Stomach smooth muscle (tissue), 2 donors: ENCODE results near the gene SHLD2.
"Not testable (repeated sequence)": the region's sequence is repeated elsewhere in the genome, so short reads cannot be mapped to it uniquely, and the experiment has no call there.

ENCODE experiments used
- H3K27ac ChIP-seq: one replicate; pipeline ENCODE4 v1.7.0; 2013; ENCODE audit warnings: mild to moderate bottlenecking, low read length, inconsistent platforms
- H3K27me3 ChIP-seq, 2 donors: one replicate each; pipeline ENCODE4 v1.7.0; 2013; ENCODE audit warnings: low read length in 2 of 2; ENCODE audit not compliant: insufficient read depth in 2 of 2, control insufficient read depth in 1 of 2
- H3K36me3 ChIP-seq, 2 donors: one replicate each; pipeline ENCODE4 v1.7.0; 2013; ENCODE audit warnings: low read length in 2 of 2; ENCODE audit not compliant: control insufficient read depth in 2 of 2, insufficient read depth in 2 of 2
- H3K4me1 ChIP-seq: one replicate; pipeline ENCODE4 v1.7.0; 2013; ENCODE audit warnings: low read length; ENCODE audit not compliant: control insufficient read depth, insufficient read depth
- H3K4me3 ChIP-seq, 2 donors: one replicate each; pipeline ENCODE4 v1.7.0; 2013; ENCODE audit warnings: low read length in 2 of 2
- H3K9ac ChIP-seq, 2 donors: one replicate each; pipeline ENCODE4 v1.7.0; 2013; ENCODE audit warnings: low read length in 2 of 2, mild to moderate bottlenecking in 1 of 2
- H3K9me3 ChIP-seq, 2 donors: one replicate each; pipeline ENCODE4 v1.7.0; 2013; ENCODE audit warnings: low read length in 2 of 2; ENCODE audit not compliant: control insufficient read depth in 2 of 2
- donor health status: healthy.
- donor health status: Pancreatic carcinoma.

The SHLD2 gene

DNA sequence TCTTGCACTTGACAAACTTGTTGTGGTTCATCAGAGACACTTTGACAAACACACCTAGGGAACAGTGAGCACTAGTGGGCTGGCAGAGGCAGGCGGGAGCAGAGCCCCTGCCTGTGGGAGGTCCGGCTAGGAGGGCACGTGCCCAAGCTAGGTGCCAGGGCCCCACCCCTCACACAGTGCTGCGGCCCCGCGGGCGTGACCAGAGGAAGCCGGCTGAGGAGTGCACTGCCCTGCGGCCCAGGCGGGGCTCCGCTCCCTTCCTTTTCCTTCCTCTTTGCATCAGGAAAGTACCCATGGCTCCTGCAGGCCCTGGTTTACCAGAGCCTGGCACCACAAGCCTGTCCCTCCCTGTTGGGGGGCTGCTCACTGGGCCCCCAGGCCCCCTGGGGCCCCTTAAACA is 121.1 kb downstream of the SHLD2 start:
- not testable (repeated sequence) for H3K9me3 ChIP-seq, H3K4me1 ChIP-seq, H3K4me3 ChIP-seq, H3K9ac ChIP-seq, H3K36me3 ChIP-seq, H3K27ac ChIP-seq, H3K27me3 ChIP-seq

DNA sequence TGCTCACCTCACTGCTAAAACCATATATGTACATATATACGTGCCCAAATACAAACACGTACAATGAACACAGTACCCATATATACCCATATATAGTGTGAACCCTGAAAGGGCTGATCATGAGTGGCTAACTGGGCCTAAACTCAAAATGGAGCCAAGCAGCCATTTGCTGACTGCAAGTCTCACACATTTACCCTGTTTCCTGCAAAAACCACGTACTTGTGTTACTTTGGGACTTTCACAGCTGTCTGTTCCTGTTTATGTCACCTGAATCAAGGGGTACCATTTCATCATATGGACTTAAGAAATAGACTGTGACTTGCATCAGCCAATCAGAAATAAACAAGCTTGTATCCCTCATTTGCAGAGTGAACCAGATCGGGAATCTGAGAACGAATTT is 124.4 kb downstream of the SHLD2 start:
- not testable (repeated sequence) for H3K4me1 ChIP-seq, H3K9me3 ChIP-seq, H3K27ac ChIP-seq, H3K36me3 ChIP-seq, H3K9ac ChIP-seq, H3K27me3 ChIP-seq, H3K4me3 ChIP-seq

DNA sequence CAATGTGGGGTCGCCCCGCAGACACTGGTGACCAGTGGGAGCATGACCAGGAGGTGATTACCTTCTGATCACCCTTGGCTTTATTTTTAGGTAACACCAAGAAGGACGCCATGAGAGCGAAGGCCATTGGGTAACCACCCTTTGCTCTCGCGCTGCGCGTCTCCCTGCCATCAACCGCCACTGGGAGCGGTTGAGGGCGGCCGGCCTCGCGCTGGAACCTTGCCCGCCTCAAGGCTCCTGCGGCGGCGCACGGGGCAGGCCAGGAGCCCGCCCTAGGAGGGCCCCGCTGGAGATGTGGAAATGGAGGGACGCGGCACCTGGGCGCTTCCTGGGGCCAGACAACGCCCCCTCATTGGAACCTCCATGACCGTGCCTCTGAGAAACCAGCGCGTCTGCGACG is 127.8 kb downstream of the SHLD2 start:
- H3K36me3 ChIP-seq, H3K9me3 ChIP-seq, H3K27ac ChIP-seq, H3K4me1 ChIP-seq, H3K9ac ChIP-seq, H3K4me3 ChIP-seq, H3K27me3 ChIP-seq: not testable (repeated sequence)

DNA sequence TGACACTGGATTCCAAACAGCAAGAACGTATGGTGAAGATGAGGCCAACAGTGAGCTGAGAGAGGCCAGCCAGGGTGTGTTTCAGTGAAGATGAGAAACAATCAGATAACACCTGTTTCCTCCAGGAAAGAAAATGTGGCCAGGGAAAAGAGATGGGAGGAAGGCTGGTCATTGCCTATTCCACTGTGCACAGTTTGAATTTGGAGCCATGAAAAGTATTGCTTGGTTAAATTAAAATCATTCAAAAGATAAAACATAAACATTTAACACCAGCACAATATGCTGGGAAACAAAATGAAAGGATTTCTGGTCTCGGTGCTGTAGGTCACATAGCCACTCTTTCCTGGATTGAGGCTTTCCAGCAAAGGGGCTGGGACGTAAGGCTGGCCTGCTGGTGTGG is 130.1 kb downstream of the SHLD2 start, which contains the start of gene NUTM2A:
Gene NUTM2A (plus strand): TSS at position 301 of the 400 bp plus-strand sequence. CDS start 383 bp downstream, outside the sequence.
- not testable (repeated sequence) for H3K27ac ChIP-seq, H3K4me1 ChIP-seq, H3K36me3 ChIP-seq, H3K9me3 ChIP-seq, H3K27me3 ChIP-seq, H3K4me3 ChIP-seq, H3K9ac ChIP-seq

DNA sequence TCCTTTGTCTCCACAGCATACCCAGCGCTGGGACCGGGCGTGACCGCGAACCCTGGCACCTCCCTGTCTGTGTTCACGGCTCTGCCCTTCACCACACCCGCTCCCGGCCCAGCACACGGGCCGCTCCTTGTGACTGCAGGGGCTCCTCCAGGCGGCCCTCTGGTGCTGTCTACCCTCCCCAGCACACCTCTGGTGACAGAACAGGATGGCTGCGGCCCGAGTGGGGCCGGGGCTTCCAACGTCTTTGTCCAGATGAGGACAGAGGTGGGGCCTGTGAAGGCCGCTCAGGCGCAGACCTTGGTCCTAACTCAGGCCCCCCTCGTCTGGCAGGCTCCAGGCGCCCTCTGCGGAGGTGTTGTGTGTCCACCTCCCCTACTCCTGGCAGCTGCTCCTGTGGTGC is 133.2 kb downstream of the SHLD2 start:
- not testable (repeated sequence) for H3K27ac ChIP-seq, H3K27me3 ChIP-seq, H3K9me3 ChIP-seq, H3K4me3 ChIP-seq, H3K36me3 ChIP-seq, H3K4me1 ChIP-seq, H3K9ac ChIP-seq

DNA sequence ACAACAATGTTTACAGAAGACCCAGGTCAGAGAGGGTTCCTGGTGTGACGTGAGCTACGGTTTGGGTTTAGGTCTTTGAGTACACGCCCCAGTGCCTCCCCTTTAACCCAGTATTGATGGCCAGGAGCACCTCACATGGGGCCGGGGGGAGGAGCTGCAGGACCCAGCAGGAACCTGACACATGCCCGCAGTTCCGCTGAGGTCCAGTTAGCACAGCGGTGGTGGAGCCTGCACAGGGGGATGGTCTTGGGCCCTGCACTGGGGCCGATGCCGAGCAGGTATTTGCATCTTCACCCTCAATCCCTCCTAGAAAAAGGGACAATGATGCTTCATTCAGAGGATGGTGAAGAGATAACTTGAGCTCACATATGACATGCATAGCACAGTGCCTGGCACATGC is 134.2 kb downstream of the SHLD2 start:
- not testable (repeated sequence) for H3K27me3 ChIP-seq, H3K36me3 ChIP-seq, H3K9me3 ChIP-seq, H3K27ac ChIP-seq, H3K9ac ChIP-seq, H3K4me1 ChIP-seq, H3K4me3 ChIP-seq

DNA sequence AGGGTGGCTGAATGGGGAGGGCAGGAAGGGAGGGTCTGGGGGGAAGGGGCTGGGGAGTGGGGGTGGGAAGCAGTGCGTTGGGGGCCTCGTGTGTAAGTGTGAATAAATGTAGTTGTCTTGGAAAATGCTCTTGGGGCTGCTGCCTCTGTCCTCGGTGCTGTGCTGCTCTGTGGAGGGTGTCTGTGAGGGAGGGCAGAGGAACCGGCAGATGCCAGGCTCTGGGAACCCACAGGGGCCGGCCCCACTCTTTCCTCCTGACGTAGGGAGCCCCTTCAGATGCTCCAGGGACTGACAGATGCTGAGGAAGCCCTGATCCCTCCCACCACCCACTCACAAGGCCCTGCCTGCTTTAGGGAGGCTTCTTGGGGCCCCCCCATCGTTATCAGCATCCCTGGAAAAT is 139.8 kb downstream of the SHLD2 start:
- H3K27ac ChIP-seq, H3K4me3 ChIP-seq, H3K27me3 ChIP-seq, H3K4me1 ChIP-seq, H3K9me3 ChIP-seq, H3K36me3 ChIP-seq, H3K9ac ChIP-seq: not testable (repeated sequence)

GRCh38 chr10:87237244-87237643 is 142.2 kb downstream of the SHLD2 start:
- not testable (repeated sequence) for H3K9me3 ChIP-seq, H3K9ac ChIP-seq, H3K4me1 ChIP-seq, H3K36me3 ChIP-seq, H3K4me3 ChIP-seq, H3K27ac ChIP-seq, H3K27me3 ChIP-seq

DNA sequence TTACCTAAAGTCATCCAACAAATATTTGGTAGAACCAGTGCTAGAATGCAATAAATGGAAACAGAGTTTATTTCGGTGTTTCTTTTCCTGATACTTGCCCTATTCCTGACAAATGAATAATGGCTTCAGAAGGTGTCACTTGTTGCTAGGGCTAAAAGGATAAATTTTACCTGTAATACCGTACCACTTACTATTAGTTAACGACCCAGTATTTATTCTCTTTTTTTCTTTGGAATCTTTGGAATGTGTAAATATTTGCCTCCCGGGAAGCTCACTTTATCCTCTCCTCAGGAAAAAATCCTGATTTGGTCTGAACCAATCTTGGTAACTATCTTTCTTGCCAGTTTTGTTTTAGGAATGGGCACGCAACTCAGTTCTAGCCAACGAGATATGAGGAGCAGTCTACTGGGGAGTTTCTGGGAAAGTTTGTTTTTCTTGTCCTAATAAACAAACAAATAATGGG is 144.4 kb downstream of the SHLD2 start:
- H3K27ac ChIP-seq, H3K4me1 ChIP-seq, H3K36me3 ChIP-seq, H3K9ac ChIP-seq, H3K9me3 ChIP-seq, H3K27me3 ChIP-seq, H3K4me3 ChIP-seq: not testable (repeated sequence)
